ENCODE measurements around the gene SIGLEC11.

The SIGLEC11 gene

GRCh38 chr19:49940482-49940791 is 20.5 kb downstream of the SIGLEC11 start:
- H3K36me3 ChIP-seq (ENCODE audit: control insufficient read depth in 2 of 2, insufficient read depth in 1 of 2, low read length in 2 of 2): no peaks in the 10 kb centered on the region
- H3K27ac ChIP-seq (ENCODE audit: extremely low read depth, low read depth, low read length): no peak overlapping the region
- POLR2A ChIA-PET: no interaction called here
- peaks cover 3% of the 10 kb centered on the region; the same call in 1 of the 2 replicates for H3K4me1 ChIP-seq (ENCODE audit: control insufficient read depth, insufficient read depth, low read length)
- no peaks in the 10 kb centered on the region for H3K9me3 ChIP-seq (ENCODE audit: control insufficient read depth, insufficient read depth, low read depth, low read length)
- no peak for TF ChIP-seq ZBTB21 (tag by site-specific recombination; IDR thresholded peaks at IDR 0.05)
- no peak for TF ChIP-seq ZXDB (tag by site-specific recombination; IDR thresholded peaks at IDR 0.05)
- no peak for TF ChIP-seq GLIS2 (tag by site-specific recombination; IDR thresholded peaks at IDR 0.05)
- TF ChIP-seq ZNF174 (tag by site-specific recombination; IDR thresholded peaks at IDR 0.05): no peak
- TF ChIP-seq PRDM1 (tag by site-specific recombination; IDR thresholded peaks at IDR 0.05): no peak
- TF ChIP-seq ZSCAN30 (tag by site-specific recombination; IDR thresholded peaks at IDR 0.05): no peak
- no peak for TF ChIP-seq ZNF707 (tag by site-specific recombination; IDR thresholded peaks at IDR 0.05)
- no peak for TF ChIP-seq RBAK (tag by site-specific recombination; IDR thresholded peaks at IDR 0.05)
- no peak overlapping the region for H3K4me3 ChIP-seq (ENCODE audit: low read depth, low read length)
- CTCF ChIA-PET: interaction anchor here (0.8 to 6.8 kb wide), 4 partner anchors 11 to 46 kb away, joined by 3 to 100 read pairs (median 4); partner anchors contain the start of gene NUP62

- Histone ChIP-seq H3K4me1 (ENCODE audit: control insufficient read depth, insufficient read depth, low read length) (peaks cover 3% of the 10 kb centered on the region; the same call in 1 of the 2 replicates), H3K4me3 (ENCODE audit: low read depth, low read length) (no peak overlapping the region), H3K9me3 (ENCODE audit: control insufficient read depth, insufficient read depth, low read depth, low read length) (no peaks in the 10 kb centered on the region), H3K27ac (ENCODE audit: extremely low read depth, low read depth, low read length) (no peak overlapping the region), H3K36me3 (ENCODE audit: control insufficient read depth in 2 of 2, insufficient read depth in 1 of 2, low read length in 2 of 2) (no peaks in the 10 kb centered on the region)
- ChIA-PET CTCF (interaction anchor here (0.6 to 7.6 kb wide), 8 partner anchors 11 to 47 kb away, joined by 3 to 100 read pairs (median 4); partner anchors contain the start of genes ATF5 and NUP62), POLR2A (no interaction called here)
- TF ChIP-seq ZNF174 (tag by site-specific recombination; IDR thresholded peaks at IDR 0.05): no peak
- TF ChIP-seq MEIS1 (CRISPR knock-in tag; IDR thresholded peaks at IDR 0.05; ENCODE audit: borderline replicate concordance): no peak
- TF ChIP-seq ZNF639 (tag by site-specific recombination; IDR thresholded peaks at IDR 0.05): no peak
These were observed 21.1 kb downstream of the SIGLEC11 start for GRCh38 chr19:49939721-49940481.

- peaks cover 3% of the 10 kb centered on the region; the same call in 1 of the 2 replicates for H3K4me1 ChIP-seq (ENCODE audit: control insufficient read depth, insufficient read depth, low read length)
- H3K36me3 ChIP-seq (ENCODE audit: control insufficient read depth in 2 of 2, insufficient read depth in 1 of 2, low read length in 2 of 2): no peaks in the 10 kb centered on the region
- POLR2A ChIA-PET: interaction anchor here (0.9 kb wide), 1 partner anchor 10 kb away, joined by 3 read pairs; the partner anchor contains the start of genes ATF5 and NUP62
- H3K27ac ChIP-seq (ENCODE audit: extremely low read depth, low read depth, low read length): no peak overlapping the region
- no peaks in the 10 kb centered on the region for H3K9me3 ChIP-seq (ENCODE audit: control insufficient read depth, insufficient read depth, low read depth, low read length)
- no peak overlapping the region for H3K4me3 ChIP-seq (ENCODE audit: low read depth, low read length)
- CTCF ChIA-PET: interaction anchor here (0.7 to 7.6 kb wide), 7 partner anchors 10 to 219 kb away, joined by 3 to 100 read pairs (median 18); partner anchors contain the start of genes ATF5 and NUP62
- TF ChIP-seq ZNF658 (tag by site-specific recombination; IDR thresholded peaks at IDR 0.05) (no peak), ZNF785 (tag by site-specific recombination; IDR thresholded peaks at IDR 0.05) (no peak), ZNF518A (tag by site-specific recombination; conservative IDR thresholded peaks at IDR 0.05; ENCODE audit: low read depth) (no peak), KLF17 (tag by site-specific recombination; IDR thresholded peaks at IDR 0.05) (no peak), ZNF37A (tag by site-specific recombination; IDR thresholded peaks at IDR 0.05) (no peak), ZNF621 (tag by site-specific recombination; IDR thresholded peaks at IDR 0.05) (no peak), ZNF660 (tag by site-specific recombination; IDR thresholded peaks at IDR 0.05) (no peak), REST (tag by site-specific recombination; IDR thresholded peaks at IDR 0.05) (no peak), TRIM28 (IDR thresholded peaks at IDR 0.05; ENCODE audit: borderline replicate concordance, low read length) (no peak), ZNF585B (tag by site-specific recombination; IDR thresholded peaks at IDR 0.05) (no peak), ZNF792 (tag by site-specific recombination; IDR thresholded peaks at IDR 0.05) (no peak)
These were observed 22.3 kb downstream of the SIGLEC11 start for GRCh38 chr19:49938662-49939061.

Data from HEK293 (cell line).